HFFc6 (cell line): ENCODE measurements around the gene MTG2. TPM values are rescaled to one million over a fixed set of nuclear protein-coding genes. Genes with fewer than 3 reads are reported as not detected.

Source experiments
- DNase-seq: peaks from one replicate; pipeline ENCODE4 v3.0.0-alpha.2; 2018
- H3K27ac Mint-ChIP-seq: 2 replicates; pipeline ENCODE4 v1.8.0; 2020; ENCODE audit warnings: mild to moderate bottlenecking, mixed read lengths
- H3K27me3 Mint-ChIP-seq: 2 replicates; pipeline ENCODE4 v1.8.0; 2021; ENCODE audit warnings: mild to moderate bottlenecking, moderate library complexity, mixed read lengths; ENCODE audit not compliant: insufficient read depth
- H3K36me3 Mint-ChIP-seq: 2 replicates; pipeline ENCODE4 v1.8.0; 2021; ENCODE audit warnings: low read depth, mixed read lengths
- H3K4me1 Mint-ChIP-seq: 2 replicates; pipeline ENCODE4 v1.8.0; 2020; ENCODE audit warnings: low read depth, mixed read lengths
- H3K4me3 Mint-ChIP-seq: 2 replicates; pipeline ENCODE4 v1.8.0; 2020; ENCODE audit warnings: mild to moderate bottlenecking, moderate library complexity, mixed read lengths
- H3K9me3 Mint-ChIP-seq: 2 replicates; pipeline ENCODE4 v1.8.0; 2020; ENCODE audit warnings: mild to moderate bottlenecking, mixed read lengths
- CTCF ChIP-seq: fragments of 200-600 bp; sonication (generic); IDR thresholded peaks from 2 replicates; pipeline ENCODE4 v1.5.0; 2021; ENCODE audit warnings: antibody characterized with exemption, mild to moderate bottlenecking
- total RNA-seq, 6 experiments: library from RNA; stranded (reverse); fragmentation: NEBNext Ultra II Directional; extraction: Animal tissue kit (Norgen Biotek cat#: 25700); gene quantifications; 2 replicates in 1 of 6; 3 replicates in 5 of 6; pipeline ENCODE4 v1.2.3, GENCODE V29; 2021

Gene MTG2
- total RNA-seq, 6 experiments from 2014 or later = 27.9 to 33.8 (median 30.2) TPM

DNA sequence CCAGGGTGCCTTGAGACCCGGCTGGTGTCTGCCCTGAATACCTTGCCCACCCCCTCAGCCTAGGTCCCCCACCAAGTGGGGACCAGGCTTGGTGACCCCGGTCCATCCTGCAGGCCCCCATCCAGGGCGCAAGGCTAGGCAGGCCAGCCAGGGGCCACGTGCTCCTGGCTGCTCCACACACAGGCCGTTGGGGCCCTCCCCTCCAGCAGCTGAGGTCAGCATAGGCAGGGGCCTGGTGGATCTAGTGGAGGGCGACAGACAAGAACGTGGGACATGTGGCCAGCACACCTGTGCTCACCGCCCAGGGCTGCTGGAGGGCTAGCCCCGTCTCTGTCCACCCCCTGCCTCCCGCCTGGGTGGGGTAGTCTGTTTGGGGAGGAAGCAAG, 44.8 kb downstream of the MTG2 start:
- DNase-seq = no peak
- Mint-ChIP-seq H3K27ac (no peak overlapping the region), H3K36me3 (no peaks in the 10 kb centered on the region), H3K4me1 (no peaks in the 10 kb centered on the region), H3K9me3 (no peaks in the 10 kb centered on the region), H3K27me3 (peaks cover 22% of the 10 kb centered on the region), H3K4me3 (no peak overlapping the region)
- TF ChIP-seq CTCF = no peak

DNA sequence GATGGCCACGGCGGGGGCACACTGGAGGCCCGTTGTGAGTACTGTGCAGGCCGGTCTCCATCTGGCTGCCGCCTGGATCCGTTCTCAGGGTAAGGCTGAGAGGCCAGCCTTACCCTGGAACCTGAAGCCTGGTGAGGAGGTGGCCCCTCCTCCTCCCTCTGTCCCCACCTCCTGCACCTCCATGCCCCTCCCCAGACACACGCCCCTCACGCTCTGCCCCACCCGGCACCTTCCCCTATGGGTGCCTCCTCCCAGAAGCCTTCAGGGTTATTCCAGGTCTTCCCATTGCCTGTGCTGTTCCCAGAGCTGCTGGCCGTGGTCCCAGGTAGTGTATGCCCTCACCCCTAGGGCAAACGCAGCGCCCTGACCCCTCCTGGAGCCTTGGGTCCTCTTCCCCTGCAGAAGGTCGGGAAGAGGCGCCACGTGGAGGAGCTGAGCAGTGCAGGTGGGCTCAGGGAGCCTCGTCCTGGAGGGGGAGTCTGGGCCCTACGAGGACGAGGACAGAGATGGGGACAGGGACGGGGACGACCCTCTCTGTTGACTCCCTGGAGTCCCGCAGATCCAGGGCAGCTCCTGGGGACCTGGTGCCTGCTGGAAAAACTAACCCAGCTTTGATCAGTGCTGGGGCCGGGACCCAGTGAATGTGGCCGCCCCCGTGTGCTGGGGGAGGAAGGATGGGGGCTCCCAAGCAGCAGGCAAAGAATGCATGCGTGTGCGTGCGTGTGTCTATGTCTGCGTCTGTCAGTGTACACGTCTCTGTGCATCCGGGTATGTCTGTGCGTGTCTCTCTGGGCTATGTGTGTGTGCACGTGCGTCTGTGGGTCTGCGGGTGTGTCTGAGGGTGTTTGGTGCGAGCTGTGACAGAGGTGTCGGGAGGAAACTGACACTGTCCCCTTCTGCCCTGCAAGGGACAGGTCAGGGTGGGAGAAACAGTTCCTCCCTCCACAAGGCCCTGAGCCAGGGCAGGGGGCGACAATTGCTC, 45.4 kb downstream of the MTG2 start:
- Mint-ChIP-seq H3K9me3 (no peaks in the 10 kb centered on the region), H3K4me3 (no peak overlapping the region), H3K36me3 (no peaks in the 10 kb centered on the region), H3K27me3 (peaks cover 15% of the 10 kb centered on the region), H3K4me1 (no peaks in the 10 kb centered on the region), H3K27ac (no peak overlapping the region)
- DNase-seq = no peak
- TF ChIP-seq CTCF = no peak

DNA sequence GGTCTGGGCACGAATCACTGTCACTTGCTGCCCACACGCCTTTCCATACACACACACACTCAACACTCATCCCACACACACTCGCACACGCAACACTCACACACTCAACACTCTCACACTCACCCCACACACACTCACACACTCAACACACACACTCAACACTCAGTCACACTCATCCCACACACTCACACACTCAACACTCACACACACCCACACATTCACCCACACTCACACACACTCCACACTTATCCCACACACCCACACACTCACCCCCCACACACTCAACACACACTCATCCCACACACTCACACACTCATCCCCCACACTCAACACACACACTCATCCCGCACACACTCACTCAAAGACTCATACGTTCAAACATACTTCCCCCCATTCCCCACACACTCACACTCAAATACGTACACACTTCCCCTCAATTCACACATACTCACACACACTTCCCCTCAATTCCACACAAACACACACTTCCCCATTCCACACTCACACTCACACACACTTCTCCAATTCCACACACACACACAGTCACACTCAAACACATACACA, 46.2 kb downstream of the MTG2 start:
- no peak for DNase-seq
- no peak for TF ChIP-seq CTCF
- Mint-ChIP-seq H3K27ac (no peak overlapping the region), H3K27me3 (peaks cover 16% of the 10 kb centered on the region), H3K9me3 (peaks cover 4% of the 10 kb centered on the region; the same call in 1 of the 2 replicates), H3K36me3 (no peaks in the 10 kb centered on the region), H3K4me1 (no peaks in the 10 kb centered on the region), H3K4me3 (no peak overlapping the region)

- Mint-ChIP-seq H3K9me3 (peaks cover 4% of the 10 kb centered on the region; the same call in 1 of the 2 replicates), H3K4me1 (no peaks in the 10 kb centered on the region), H3K4me3 (no peak overlapping the region), H3K27me3 (peaks cover 16% of the 10 kb centered on the region), H3K27ac (no peak overlapping the region), H3K36me3 (no peaks in the 10 kb centered on the region)
- TF ChIP-seq CTCF = no peak
- no peak for DNase-seq
Measured at GRCh38 chr20:62229667-62230066, 46.8 kb downstream of the MTG2 start.

DNA sequence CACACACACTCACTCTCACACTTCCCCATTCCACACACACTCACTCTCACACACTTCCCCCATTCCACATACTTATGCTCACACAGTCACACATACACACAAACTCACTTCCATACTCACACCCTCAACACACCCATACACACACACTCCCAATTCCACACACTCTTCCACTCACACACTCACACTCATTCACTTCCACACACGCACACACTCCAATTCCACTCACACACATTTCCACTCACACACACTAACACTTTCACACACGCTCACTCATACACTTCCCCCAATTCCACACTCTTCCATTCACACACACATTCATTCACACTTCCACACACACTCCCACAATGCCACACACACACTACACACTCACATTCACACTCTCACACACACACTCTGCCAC, 47.4 kb downstream of the MTG2 start:
- H3K36me3 Mint-ChIP-seq = no peaks in the 10 kb centered on the region
- no peak for DNase-seq
- no peak for TF ChIP-seq CTCF
- H3K9me3 Mint-ChIP-seq = peaks cover 4% of the 10 kb centered on the region; the same call in 1 of the 2 replicates
- no peak overlapping the region for H3K27ac Mint-ChIP-seq
- H3K4me1 Mint-ChIP-seq = no peaks in the 10 kb centered on the region
- H3K4me3 Mint-ChIP-seq = no peak overlapping the region
- peaks cover 15% of the 10 kb centered on the region for H3K27me3 Mint-ChIP-seq
